SK-N-SH (cell line): Measurements from ENCODE around the gene HSPA5. TPM values are rescaled to one million over a fixed set of nuclear protein-coding genes. Genes with fewer than 3 reads are reported as not detected.

ENCODE experiments used
- CHD2 ChIP-seq: fragments of 150-350 bp; IDR thresholded peaks from 2 replicates; pipeline ENCODE4 v1.6.1; 2018; ENCODE audit warnings: low read length; ENCODE audit not compliant: partially characterized antibody
- CTCF ChIP-seq: fragments of 200-600 bp; sonication (generic); IDR thresholded peaks from 2 replicates; pipeline ENCODE4 v1.6.1; 2017; ENCODE audit warnings: antibody characterized with exemption, mild to moderate bottlenecking, moderate library complexity
- ELF1 ChIP-seq: IDR thresholded peaks from 2 replicates; pipeline ENCODE4 v1.4.0; 2012
- EP300 ChIP-seq, 2 experiments: IDR thresholded peaks; 2 replicates each; pipeline versions ENCODE4 v1.4.0 to v1.6.1; 2012; ENCODE audit warnings: borderline replicate concordance in 1 of 2, low read depth in 1 of 2, low read length in 1 of 2
- EZH2phosphoT487 ChIP-seq: fragments of 200-600 bp; sonication (generic); IDR thresholded peaks from 2 replicates; pipeline ENCODE4 v1.6.1; 2017; ENCODE audit warnings: low read depth, mixed run types, mild to moderate bottlenecking, antibody characterized with exemption, moderate library complexity, borderline replicate concordance
- IRF3 ChIP-seq: fragments of 150-350 bp; IDR thresholded peaks from 2 replicates; pipeline ENCODE4 v1.6.1; 2016; ENCODE audit warnings: mild to moderate bottlenecking, low read depth, low read length
- MEF2A ChIP-seq: IDR thresholded peaks from 2 replicates; pipeline ENCODE4 v1.4.0; 2012; ENCODE audit warnings: low read depth, borderline replicate concordance
- MXI1 ChIP-seq: IDR thresholded peaks from 2 replicates; pipeline ENCODE4 v1.6.1; 2012; ENCODE audit warnings: mild to moderate bottlenecking, low read depth, low read length, improper control_type of control experiment
- NRF1 ChIP-seq: IDR thresholded peaks from 2 replicates; pipeline ENCODE4 v1.6.1; 2012; ENCODE audit warnings: low read depth, mild to moderate bottlenecking, low read length
- POLR2AphosphoS5 ChIP-seq: IDR thresholded peaks from 2 replicates; pipeline ENCODE4 v1.6.1; 2012; ENCODE audit warnings: low read depth, low read length
- RCOR1 ChIP-seq: fragments of 150-350 bp; IDR thresholded peaks from 2 replicates; pipeline ENCODE4 v1.6.1; 2017; ENCODE audit warnings: antibody characterized with exemption, low read length
- RFX5 ChIP-seq: IDR thresholded peaks from 2 replicates; pipeline ENCODE4 v1.6.1; 2012; ENCODE audit warnings: mild to moderate bottlenecking, improper control_type of control experiment, low read length
- SIN3A ChIP-seq: IDR thresholded peaks from 2 replicates; pipeline ENCODE4 v1.6.1; 2012; ENCODE audit warnings: low read depth, mild to moderate bottlenecking, low read length, moderate library complexity, borderline replicate concordance
- TCF12 ChIP-seq: IDR thresholded peaks from 2 replicates; pipeline ENCODE4 v1.4.0; 2012
- USF2 ChIP-seq: fragments of 150-350 bp; IDR thresholded peaks from 2 replicates; pipeline ENCODE4 v1.6.1; 2017; ENCODE audit warnings: antibody characterized with exemption, low read length, low read depth, borderline replicate concordance
- ZBTB33 ChIP-seq: IDR thresholded peaks from 2 replicates; pipeline ENCODE4 v1.4.0; 2012; ENCODE audit warnings: low read depth, borderline replicate concordance
- polyA plus RNA-seq, 3 experiments: library from polyadenylated mRNA; depleted of rRNA; stranded (reverse); fragments of >200 nt; gene quantifications; 2 replicates each; pipeline ENCODE4 v1.2.3, GENCODE V29; 2012
- TF ChIP-seq, protein P1 (sequence below): IDR thresholded peaks from 2 replicates; pipeline ENCODE4 v1.6.1; 2012; ENCODE audit warnings: mild to moderate bottlenecking, low read depth, low read length, moderate library complexity

The HSPA5 gene
- polyA plus RNA-seq, 1 of the 3 experiments (the other 2 are of a cell fraction): 226 TPM

DNA sequence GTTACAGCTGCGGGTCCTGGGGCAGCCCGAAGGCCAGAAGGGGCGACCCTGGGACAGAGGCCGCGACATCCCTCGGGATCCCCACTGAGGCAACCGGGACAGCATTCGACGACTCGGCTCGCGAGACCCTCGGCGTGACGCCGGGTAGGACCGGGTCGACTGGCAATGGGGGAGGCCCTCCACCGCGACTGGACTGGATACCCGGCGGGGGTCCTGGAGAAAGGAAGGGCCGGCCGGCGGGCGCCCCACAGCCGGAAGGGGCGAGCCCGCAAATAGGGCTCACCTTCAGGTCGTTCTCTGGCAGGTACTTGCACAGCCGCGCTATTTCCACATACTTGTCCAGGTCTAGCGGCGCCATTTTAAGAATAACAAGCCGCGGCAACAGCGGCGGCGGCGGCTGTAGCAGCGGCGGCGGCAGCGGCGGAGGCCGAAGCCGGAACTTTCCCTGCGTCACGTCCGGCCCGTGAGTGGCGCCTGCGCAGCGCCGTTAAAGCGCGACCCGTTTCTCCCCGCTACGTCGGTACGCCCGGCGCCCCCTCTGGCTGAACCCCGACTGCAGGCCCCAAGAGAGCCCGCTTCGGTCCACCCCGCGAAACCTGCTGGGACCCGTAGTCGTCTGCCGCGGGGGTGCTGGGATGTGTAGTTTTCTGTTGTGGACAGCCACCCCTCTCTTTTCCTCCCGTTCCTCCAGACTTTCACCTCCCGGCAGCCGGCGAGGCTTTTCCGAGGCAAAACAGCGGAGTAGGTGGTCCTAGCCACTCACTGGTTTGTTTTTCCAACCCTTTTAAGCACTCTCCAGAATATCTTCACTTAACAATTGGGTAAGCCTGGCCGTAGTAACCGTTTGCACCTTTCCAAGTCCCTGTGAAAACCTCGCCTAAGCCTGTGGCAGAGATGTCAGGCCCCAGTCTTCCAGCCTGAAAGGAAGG is 51.5 kb downstream of the HSPA5 start, which contains the start of gene PPP6C (continued):
- TF ChIP-seq CTCF (peak; percentile 65), MXI1 (peak; percentile 66), USF2 (no peak), EP300 (IDR thresholded peaks at IDR 0.05; ENCODE audit: borderline replicate concordance in 1 of 2, low read depth in 1 of 2, low read length in 1 of 2) (peak in 1 of 2 experiments; percentile 50; a peak in 3 of 4 replicates), RFX5 (0 out of 2 replicates have a peak, but pooled peaks have one; percentile 31), CHD2 (peak; percentile 92), ELF1 (peak; percentile 77), EZH2phosphoT487 (no peak), POLR2AphosphoS5 (peak; percentile 81), IRF3 (no peak), SIN3A (peak; percentile 47; the same call in 1 of the 2 replicates), NRF1 (peak; percentile 91), ZBTB33 (peak; percentile 81), TCF12 (peak; percentile 37; the same call in 1 of the 2 replicates), RCOR1 (no peak), MEF2A (no peak)
- TF ChIP-seq, protein P1, sequence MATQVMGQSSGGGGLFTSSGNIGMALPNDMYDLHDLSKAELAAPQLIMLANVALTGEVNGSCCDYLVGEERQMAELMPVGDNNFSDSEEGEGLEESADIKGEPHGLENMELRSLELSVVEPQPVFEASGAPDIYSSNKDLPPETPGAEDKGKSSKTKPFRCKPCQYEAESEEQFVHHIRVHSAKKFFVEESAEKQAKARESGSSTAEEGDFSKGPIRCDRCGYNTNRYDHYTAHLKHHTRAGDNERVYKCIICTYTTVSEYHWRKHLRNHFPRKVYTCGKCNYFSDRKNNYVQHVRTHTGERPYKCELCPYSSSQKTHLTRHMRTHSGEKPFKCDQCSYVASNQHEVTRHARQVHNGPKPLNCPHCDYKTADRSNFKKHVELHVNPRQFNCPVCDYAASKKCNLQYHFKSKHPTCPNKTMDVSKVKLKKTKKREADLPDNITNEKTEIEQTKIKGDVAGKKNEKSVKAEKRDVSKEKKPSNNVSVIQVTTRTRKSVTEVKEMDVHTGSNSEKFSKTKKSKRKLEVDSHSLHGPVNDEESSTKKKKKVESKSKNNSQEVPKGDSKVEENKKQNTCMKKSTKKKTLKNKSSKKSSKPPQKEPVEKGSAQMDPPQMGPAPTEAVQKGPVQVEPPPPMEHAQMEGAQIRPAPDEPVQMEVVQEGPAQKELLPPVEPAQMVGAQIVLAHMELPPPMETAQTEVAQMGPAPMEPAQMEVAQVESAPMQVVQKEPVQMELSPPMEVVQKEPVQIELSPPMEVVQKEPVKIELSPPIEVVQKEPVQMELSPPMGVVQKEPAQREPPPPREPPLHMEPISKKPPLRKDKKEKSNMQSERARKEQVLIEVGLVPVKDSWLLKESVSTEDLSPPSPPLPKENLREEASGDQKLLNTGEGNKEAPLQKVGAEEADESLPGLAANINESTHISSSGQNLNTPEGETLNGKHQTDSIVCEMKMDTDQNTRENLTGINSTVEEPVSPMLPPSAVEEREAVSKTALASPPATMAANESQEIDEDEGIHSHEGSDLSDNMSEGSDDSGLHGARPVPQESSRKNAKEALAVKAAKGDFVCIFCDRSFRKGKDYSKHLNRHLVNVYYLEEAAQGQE: peak; percentile 69; the same call in 1 of the 2 replicates
